H9 (cell line): Measurements from ENCODE around the gene MRGPRD. TPM values are rescaled to one million over a fixed set of nuclear protein-coding genes. Genes with fewer than 3 reads are reported as not detected.

Source experiments
- DNase-seq: peaks from one replicate; pipeline ENCODE4 v3.0.0-alpha.2; 2017
- H2AFZ ChIP-seq: one replicate; pipeline ENCODE4 v1.6.1; 2013; ENCODE audit warnings: mild to moderate bottlenecking, low read length, control low read depth, moderate library complexity
- H2AK5ac ChIP-seq: 2 replicates; pipeline ENCODE4 v1.6.1; 2013; ENCODE audit warnings: low read length, control low read depth, mixed read lengths; ENCODE audit not compliant: insufficient read length
- H2BK120ac ChIP-seq: one replicate; pipeline ENCODE4 v1.6.1; 2013; ENCODE audit warnings: low read depth, mild to moderate bottlenecking, low read length, control low read depth, inconsistent platforms; ENCODE audit not compliant: poor library complexity, severe bottlenecking
- H2BK12ac ChIP-seq: 2 replicates; pipeline ENCODE4 v1.6.1; 2013; ENCODE audit warnings: low read length, control low read depth, mixed read lengths, low read depth; ENCODE audit not compliant: insufficient read length
- H2BK15ac ChIP-seq: 2 replicates; pipeline ENCODE4 v1.6.1; 2013; ENCODE audit warnings: low read depth, low read length, control low read depth
- H2BK20ac ChIP-seq: one replicate; pipeline ENCODE4 v1.6.1; 2013; ENCODE audit warnings: low read depth, mild to moderate bottlenecking, low read length, control low read depth, inconsistent platforms; ENCODE audit not compliant: poor library complexity, severe bottlenecking
- H2BK5ac ChIP-seq: 2 replicates; pipeline ENCODE4 v1.6.1; 2013; ENCODE audit warnings: low read length, control low read depth, mixed read lengths; ENCODE audit not compliant: insufficient read length
- H3K14ac ChIP-seq: 2 replicates; pipeline ENCODE4 v1.6.1; 2013; ENCODE audit warnings: low read length, control low read depth; ENCODE audit not compliant: insufficient read depth
- H3K18ac ChIP-seq: 2 replicates; pipeline ENCODE4 v1.6.1; 2013; ENCODE audit warnings: low read depth, mild to moderate bottlenecking, mixed read lengths, low read length, control low read depth; ENCODE audit not compliant: insufficient read length
- H3K23ac ChIP-seq: 2 replicates; pipeline ENCODE4 v1.6.1; 2013; ENCODE audit warnings: low read length, control low read depth, mixed read lengths, low read depth; ENCODE audit not compliant: insufficient read length
- H3K23me2 ChIP-seq: 2 replicates; pipeline ENCODE4 v1.6.1; 2013; ENCODE audit warnings: low read depth, mild to moderate bottlenecking, mixed read lengths, low read length, control low read depth; ENCODE audit not compliant: insufficient read length, poor library complexity, severe bottlenecking
- H3K27ac ChIP-seq: 2 replicates; pipeline ENCODE4 v1.5.1; 2013; ENCODE audit warnings: low read length, control low read depth, mixed read lengths, low read depth; ENCODE audit not compliant: insufficient read length
- H3K27me3 ChIP-seq: 2 replicates; pipeline ENCODE4 v1.6.1; 2013; ENCODE audit warnings: low read length, control low read depth, inconsistent platforms; ENCODE audit not compliant: insufficient read depth
- H3K4ac ChIP-seq: 2 replicates; pipeline ENCODE4 v1.6.1; 2013; ENCODE audit warnings: low read depth, mild to moderate bottlenecking, control low read depth, inconsistent platforms, low read length, moderate library complexity
- H3K4me1 ChIP-seq: 2 replicates; pipeline ENCODE4 v1.6.1; 2013; ENCODE audit warnings: low read length, control low read depth, inconsistent platforms; ENCODE audit not compliant: insufficient read depth
- H3K4me2 ChIP-seq: 2 replicates; pipeline ENCODE4 v1.6.1; 2013; ENCODE audit warnings: low read length, control low read depth, mixed read lengths; ENCODE audit not compliant: insufficient read length, insufficient read depth
- H3K56ac ChIP-seq: 2 replicates; pipeline ENCODE4 v1.6.1; 2013; ENCODE audit warnings: low read depth, mild to moderate bottlenecking, mixed read lengths, low read length, control low read depth; ENCODE audit not compliant: insufficient read length
- H3K79me1 ChIP-seq: 2 replicates; pipeline ENCODE4 v1.6.1; 2013; ENCODE audit warnings: low read depth, mild to moderate bottlenecking, moderate library complexity, low read length, control low read depth, inconsistent platforms; ENCODE audit not compliant: insufficient read depth, poor library complexity, severe bottlenecking
- H3K79me2 ChIP-seq: 2 replicates; pipeline ENCODE4 v1.6.1; 2013; ENCODE audit warnings: low read length, control low read depth, inconsistent platforms; ENCODE audit not compliant: insufficient read depth
- H3K9ac ChIP-seq: 2 replicates; pipeline ENCODE4 v1.6.1; 2013; ENCODE audit warnings: low read length, control low read depth, mixed read lengths; ENCODE audit not compliant: insufficient read length; ENCODE audit errors: extremely low read depth
- H3K9me3 ChIP-seq: one replicate; pipeline ENCODE4 v1.6.1; 2013; ENCODE audit warnings: low read depth, low read length, inconsistent platforms; ENCODE audit not compliant: control insufficient read depth
- H3T11ph ChIP-seq: one replicate; pipeline ENCODE4 v1.6.1; 2013; ENCODE audit warnings: mild to moderate bottlenecking, low read length, control low read depth, inconsistent platforms
- H4K20me1 ChIP-seq: one replicate; pipeline ENCODE4 v1.6.1; 2013; ENCODE audit not compliant: control insufficient read depth, insufficient read length, insufficient read depth
- H4K5ac ChIP-seq: 2 replicates; pipeline ENCODE4 v1.6.1; 2013; ENCODE audit warnings: low read depth, mild to moderate bottlenecking, mixed read lengths, low read length, control low read depth; ENCODE audit not compliant: insufficient read length
- H4K8ac ChIP-seq: replicated peaks from 2 replicates; pipeline ENCODE4 v1.6.1; 2013; ENCODE audit warnings: low read length, control low read depth, mixed read lengths, low read depth; ENCODE audit not compliant: insufficient read length
- H4K91ac ChIP-seq: 2 replicates; pipeline ENCODE4 v1.6.1; 2013; ENCODE audit warnings: low read depth, mild to moderate bottlenecking, moderate library complexity, mixed read lengths, low read length, control low read depth; ENCODE audit not compliant: insufficient read length
- H3K27ac Mint-ChIP-seq, 3 experiments: 2 replicates in 2 of 3; 3 replicates in 1 of 3; pipeline ENCODE4 v1.8.0; 2020 to 2021; ENCODE audit warnings: mixed read lengths in 3 of 3, mild to moderate bottlenecking in 1 of 3, moderate library complexity in 1 of 3
- H3K27me3 Mint-ChIP-seq: 2 replicates; pipeline ENCODE4 v1.8.0; 2021; ENCODE audit warnings: low read depth, mild to moderate bottlenecking, moderate library complexity, mixed read lengths
- H3K36me3 Mint-ChIP-seq, 3 experiments: 2 replicates in 2 of 3; 3 replicates in 1 of 3; pipeline ENCODE4 v1.8.0; 2020 to 2021; ENCODE audit warnings: low read depth in 3 of 3, mixed read lengths in 3 of 3; ENCODE audit not compliant: insufficient read depth in 1 of 3
- H3K4me1 Mint-ChIP-seq, 2 experiments: 2 replicates each; pipeline ENCODE4 v1.8.0; 2020; ENCODE audit warnings: mixed read lengths in 2 of 2
- H3K4me3 Mint-ChIP-seq, 2 experiments: 2 replicates in 1 of 2; 3 replicates in 1 of 2; pipeline ENCODE4 v1.8.0; 2020 to 2021; ENCODE audit warnings: mild to moderate bottlenecking in 2 of 2, mixed read lengths in 2 of 2, moderate library complexity in 1 of 2
- H3K9me3 Mint-ChIP-seq, 2 experiments: 2 replicates in 1 of 2; 3 replicates in 1 of 2; pipeline ENCODE4 v1.8.0; 2020; ENCODE audit warnings: mild to moderate bottlenecking in 2 of 2, mixed read lengths in 2 of 2, moderate library complexity in 1 of 2
- CTCF ChIP-seq: fragments of 200-600 bp; sonication (generic); conservative IDR thresholded peaks from 3 replicates; pipeline ENCODE4 v1.8.0; 2021; ENCODE audit warnings: antibody characterized with exemption, mild to moderate bottlenecking
- WGBS: extraction: QIAGEN DNeasy Blood & Tissue Kit; methylation state at CpG from one replicate; pipeline ENCODE4 v1.1.7; 2013; ENCODE audit warnings: missing lambda C conversion rate, low lambda C conversion rate, mixed read lengths; ENCODE audit not compliant: insufficient read length; ENCODE audit errors: extremely low coverage; 5-methylcytosine and 5-hydroxymethylcytosine counted together
- total RNA-seq: library from RNA; stranded (reverse); gene quantifications from 2 replicates; pipeline ENCODE4 v1.2.1, GENCODE V29; 2021

The MRGPRD gene
- total RNA-seq, 1 experiment from 2014 or later: not detected

GRCh38 chr11:69002570-69003231 lies 21.9 kb upstream of the MRGPRD start:
- Histone ChIP-seq H3K9me3 (no peaks in the 10 kb centered on the region), H2AFZ (no peak overlapping the region), H4K8ac (no peak overlapping the region), H3K27me3 (no peaks in the 10 kb centered on the region), H3K27ac (no peak overlapping the region), H3K79me1 (no peaks in the 10 kb centered on the region), H4K20me1 (no peaks in the 10 kb centered on the region), H3K9ac (no peak overlapping the region), H2BK12ac (no peak overlapping the region), H4K5ac (no peak overlapping the region), H3K14ac (no peak overlapping the region; the same call in 1 of the 2 replicates), H3K18ac (no peak overlapping the region), H2BK5ac (no peak overlapping the region), H2AK5ac (no peak overlapping the region), H3K56ac (no peak overlapping the region), H2BK20ac (no peak overlapping the region), H4K91ac (no peak overlapping the region), H2BK120ac (no peak overlapping the region), H3K23ac (no peak overlapping the region), H3K23me2 (no peaks in the 10 kb centered on the region), H3K4me1 (no peaks in the 10 kb centered on the region), H3K4ac (no peak overlapping the region; the same call in 1 of the 2 replicates), H2BK15ac (no peak overlapping the region), H3K4me2 (no peak overlapping the region), H3T11ph (no peak overlapping the region), H3K79me2 (no peaks in the 10 kb centered on the region)
- Mint-ChIP-seq H3K4me1 (peaks cover 10 to 19% of the 10 kb centered on the region in 2 experiments), H3K27ac (no peak overlapping the region; a peak in 1 of 7 replicates), H3K9me3 (no peaks in the 10 kb centered on the region; a peak in 1 of 5 replicates), H3K4me3 (no peak overlapping the region), H3K27me3 (no peaks in the 10 kb centered on the region), H3K36me3 (peaks cover 0 to 5% (median 0%) of the 10 kb centered on the region in 3 experiments; a peak in 4 of 7 replicates)
- DNase-seq: peak; percentile 20
- no peak for TF ChIP-seq CTCF
- WGBS: no CpG with 5 or more reads among the region's 13 CpGs
